Astrocyte of the spinal cord (primary cell): Measurements from ENCODE around the gene FBF1.

Experiments used
- DNase-seq: peaks from one replicate; pipeline ENCODE4 v3.0.0; 2011; ENCODE audit warnings: low read depth, low spot score
- H3K4me3 ChIP-seq: 2 replicates; pipeline ENCODE4 v1.5.1; 2011; ENCODE audit warnings: low read depth, mild to moderate bottlenecking, low read length, moderate library complexity
- in situ Hi-C: cut with HindIII; loops from 2 replicates; pipeline ENCODE4 v1.10.0; 2017; ENCODE audit warnings: low sequenced_read_pairs
- TF ChIP-seq, protein P1 (sequence below): IDR thresholded peaks from 2 replicates; pipeline ENCODE4 v1.5.1; 2012; ENCODE audit warnings: low read depth, mild to moderate bottlenecking, low read length, inconsistent platforms

FBF1 gene

DNA sequence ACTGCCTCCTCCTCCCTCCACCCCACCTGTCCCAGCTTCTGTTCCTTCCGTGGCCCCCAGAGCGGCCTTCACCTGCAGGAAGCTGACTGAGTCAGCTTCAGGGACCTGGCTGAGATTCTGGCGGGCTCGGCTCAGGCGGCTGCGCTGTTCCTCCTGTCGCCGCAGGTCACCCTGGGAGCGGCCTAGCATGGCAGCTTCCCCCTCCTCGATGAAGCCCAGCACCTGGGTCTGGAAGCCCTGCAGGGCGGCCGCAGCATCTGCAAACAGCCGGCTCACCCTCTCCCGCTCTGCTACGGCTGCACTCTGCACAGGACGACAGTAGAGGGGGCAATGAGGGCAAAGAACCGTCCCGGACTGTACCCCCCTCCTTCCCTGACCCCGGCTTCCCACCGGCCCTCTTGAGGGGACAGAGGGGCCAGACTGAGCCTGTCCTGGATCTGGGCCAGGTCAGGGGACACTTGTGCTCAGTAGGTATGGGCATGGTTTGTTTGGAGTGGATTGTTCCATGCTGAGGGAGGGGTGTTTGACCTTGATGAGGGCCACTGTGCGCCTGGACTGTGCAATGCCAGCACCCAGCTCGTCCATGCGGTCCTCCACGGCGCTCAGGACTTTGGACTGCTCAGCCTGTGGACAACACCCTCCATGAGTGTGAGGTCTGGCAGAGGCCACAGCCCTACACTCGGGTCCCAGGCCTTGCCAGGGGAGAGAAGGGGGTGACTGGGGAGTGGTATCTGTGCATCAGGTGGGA lies 64.5 kb downstream of the FBF1 start:
- DNase-seq = no peak
- peak overlapping the region; percentile 63 for H3K4me3 ChIP-seq
- TF ChIP-seq, protein P1, sequence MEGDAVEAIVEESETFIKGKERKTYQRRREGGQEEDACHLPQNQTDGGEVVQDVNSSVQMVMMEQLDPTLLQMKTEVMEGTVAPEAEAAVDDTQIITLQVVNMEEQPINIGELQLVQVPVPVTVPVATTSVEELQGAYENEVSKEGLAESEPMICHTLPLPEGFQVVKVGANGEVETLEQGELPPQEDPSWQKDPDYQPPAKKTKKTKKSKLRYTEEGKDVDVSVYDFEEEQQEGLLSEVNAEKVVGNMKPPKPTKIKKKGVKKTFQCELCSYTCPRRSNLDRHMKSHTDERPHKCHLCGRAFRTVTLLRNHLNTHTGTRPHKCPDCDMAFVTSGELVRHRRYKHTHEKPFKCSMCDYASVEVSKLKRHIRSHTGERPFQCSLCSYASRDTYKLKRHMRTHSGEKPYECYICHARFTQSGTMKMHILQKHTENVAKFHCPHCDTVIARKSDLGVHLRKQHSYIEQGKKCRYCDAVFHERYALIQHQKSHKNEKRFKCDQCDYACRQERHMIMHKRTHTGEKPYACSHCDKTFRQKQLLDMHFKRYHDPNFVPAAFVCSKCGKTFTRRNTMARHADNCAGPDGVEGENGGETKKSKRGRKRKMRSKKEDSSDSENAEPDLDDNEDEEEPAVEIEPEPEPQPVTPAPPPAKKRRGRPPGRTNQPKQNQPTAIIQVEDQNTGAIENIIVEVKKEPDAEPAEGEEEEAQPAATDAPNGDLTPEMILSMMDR = peak; percentile 14
- in situ Hi-C loops = no loop called here

DNA sequence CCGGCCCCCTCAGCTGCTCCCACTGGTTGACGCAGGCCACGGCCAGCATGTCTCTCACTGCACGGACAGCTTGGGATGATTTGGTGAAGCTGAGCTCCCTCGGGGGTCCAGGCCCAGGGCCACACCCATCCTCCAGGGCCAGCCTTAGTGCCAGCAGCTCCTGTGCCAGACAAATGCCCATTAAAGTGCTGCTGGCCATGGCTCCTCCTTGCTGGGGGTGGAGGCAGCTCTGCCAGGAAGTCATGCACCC lies 65.0 kb downstream of the FBF1 start:
- no peak overlapping the region for H3K4me3 ChIP-seq

DNA sequence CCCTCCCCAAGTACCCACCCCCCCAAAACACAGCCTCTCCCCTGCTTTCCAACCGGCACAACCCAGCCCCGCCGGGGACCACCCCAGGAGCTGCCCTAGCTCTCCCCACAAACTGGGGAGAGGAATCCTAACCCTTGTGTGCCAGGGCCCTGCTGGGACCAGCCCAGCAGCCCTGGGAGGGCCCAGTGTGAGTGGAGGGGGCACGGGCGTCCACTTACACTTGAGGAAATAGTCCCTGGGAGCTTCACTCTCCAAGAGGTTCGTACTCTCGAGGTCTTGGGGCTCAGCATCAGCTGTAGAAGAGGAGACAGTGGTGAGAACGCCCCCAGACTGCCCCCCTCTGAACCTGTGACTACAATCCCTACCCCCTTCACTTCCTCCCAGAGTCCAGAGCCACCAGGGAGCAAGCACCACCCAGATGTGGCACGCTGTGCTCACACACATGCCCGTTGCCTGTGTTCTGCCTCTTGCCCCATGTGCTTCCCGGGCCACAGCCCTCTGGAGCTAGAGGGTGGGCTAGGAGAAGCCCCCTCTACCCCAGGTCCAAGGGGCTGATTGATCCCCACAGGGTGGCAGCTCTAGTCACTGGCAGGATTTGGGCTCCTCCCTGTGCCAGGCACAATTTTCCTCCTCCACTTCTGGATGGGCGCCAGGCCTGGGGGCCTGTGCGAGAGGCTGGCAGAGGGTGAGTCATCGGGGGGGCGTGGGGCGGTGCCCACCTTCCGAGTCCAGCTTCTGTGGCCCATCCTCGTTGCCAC lies 65.5 kb downstream of the FBF1 start:
- TF ChIP-seq, protein P1 = no peak
- DNase-seq = no peak
- in situ Hi-C loops = no loop called here
- no peak overlapping the region for H3K4me3 ChIP-seq

More for the DNA sequence above, 65.0 kb downstream of the FBF1 start:
- DNase-seq = no peak
- in situ Hi-C loops = no loop called here
- TF ChIP-seq, protein P1 = no peak

DNA sequence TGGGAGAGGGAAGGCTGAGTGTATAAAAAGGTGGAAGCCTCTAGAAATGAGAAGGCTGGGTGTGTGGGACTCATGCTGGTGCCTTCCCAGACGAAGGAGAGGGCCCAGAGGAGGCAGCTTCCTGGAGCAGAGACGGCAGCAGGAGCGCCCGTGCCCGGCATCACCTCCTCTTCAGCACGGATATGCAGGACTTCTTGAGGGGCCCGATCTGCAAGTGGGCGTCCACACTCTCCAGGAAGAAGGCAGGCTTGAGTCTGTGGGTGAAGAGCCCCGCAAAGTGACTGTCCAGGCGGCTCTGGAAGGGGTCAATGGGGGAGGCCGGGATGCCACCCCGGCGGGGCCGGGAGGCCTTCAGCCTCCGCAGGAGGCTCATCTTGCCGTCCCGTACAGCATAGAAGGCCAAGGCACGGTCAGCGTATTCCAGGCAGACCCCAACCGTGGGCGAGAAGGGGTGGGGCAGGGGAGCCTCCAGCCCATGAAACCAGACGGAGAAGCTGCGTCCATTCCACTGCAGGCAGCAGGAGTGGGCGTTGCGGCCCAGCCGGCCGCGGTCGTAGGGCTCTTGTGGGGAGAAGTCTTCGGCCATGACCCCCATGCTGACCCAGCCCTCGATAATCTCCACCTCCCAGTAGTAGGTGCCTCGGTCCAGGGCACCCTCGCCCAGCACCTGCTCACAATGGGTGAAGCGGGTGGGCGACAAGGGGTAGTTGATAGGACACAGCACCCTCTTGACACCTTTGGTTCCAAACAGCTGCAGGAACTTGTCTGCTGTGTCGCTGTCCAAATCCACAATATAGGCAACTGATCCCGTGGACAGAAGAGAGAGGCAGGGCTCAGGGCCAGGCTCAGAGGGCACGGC lies 66.3 kb downstream of the FBF1 start:
- in situ Hi-C loops = no loop called here
- no peak overlapping the region for H3K4me3 ChIP-seq
- TF ChIP-seq, protein P1 = no peak
- no peak for DNase-seq

DNA sequence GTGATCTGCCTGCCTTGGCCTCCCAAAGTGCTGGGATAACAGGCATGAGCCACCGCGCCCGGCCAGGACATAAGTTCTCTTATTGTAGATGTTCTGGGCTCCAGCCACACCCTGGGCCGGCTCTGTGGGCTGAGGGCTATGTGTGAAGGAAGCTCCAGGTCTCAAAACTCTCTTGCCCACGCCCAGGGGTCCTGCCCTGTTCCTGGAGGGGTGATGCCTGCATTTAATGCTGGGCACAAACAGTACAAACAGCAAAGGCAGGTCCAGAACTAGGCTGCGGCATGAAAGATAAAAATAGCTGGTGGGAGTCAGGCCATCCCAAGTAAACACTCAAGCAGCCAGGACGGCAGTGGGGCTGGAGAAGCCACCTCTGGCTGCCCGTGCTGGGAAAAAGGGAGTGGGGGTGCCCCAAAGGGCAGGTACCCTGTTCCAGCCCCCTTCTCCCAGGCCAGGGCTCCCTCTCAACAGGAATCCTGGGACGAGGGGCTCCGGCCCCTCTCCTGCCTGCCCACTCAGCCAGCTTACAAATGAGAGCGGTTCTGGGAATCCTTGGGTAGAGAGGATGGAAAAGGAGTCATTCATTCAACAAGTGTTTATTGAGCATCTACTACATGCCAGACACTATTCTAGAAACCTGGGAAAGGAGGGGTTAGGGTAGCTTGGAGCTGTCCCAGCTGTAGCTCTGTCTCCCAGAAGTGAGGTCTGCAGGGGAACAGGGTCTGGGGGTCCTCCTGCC lies 67.1 kb downstream of the FBF1 start:
- in situ Hi-C loops = no loop called here
- TF ChIP-seq, protein P1 = no peak
- no peak for DNase-seq
- H3K4me3 ChIP-seq = no peak overlapping the region
